ENCODE measurements around the gene EPHB2.

Gene EPHB2

DNA sequence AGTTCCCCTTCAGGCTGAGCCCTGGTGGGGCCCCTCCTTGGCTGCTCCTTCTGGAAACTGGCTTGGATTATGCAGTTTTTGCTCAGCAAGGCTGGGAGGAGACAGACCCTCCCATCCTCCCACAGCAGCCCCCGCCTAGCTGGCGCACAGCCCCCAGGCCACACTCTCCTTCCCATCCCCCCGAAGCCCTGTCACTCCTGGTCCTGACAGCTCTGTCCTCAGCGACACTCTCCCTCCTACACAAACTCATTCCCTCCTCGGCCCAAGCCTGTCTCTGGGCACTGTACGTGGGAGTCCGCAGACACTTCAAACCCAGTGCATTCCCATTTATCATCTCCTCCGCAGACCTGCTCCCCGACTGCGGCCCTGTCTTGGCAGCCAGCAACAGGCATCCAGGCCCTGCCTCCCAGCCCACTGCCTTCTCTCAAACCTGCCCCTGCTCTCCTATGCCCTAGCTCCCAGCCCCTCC, 25.0 kb upstream of the EPHB2 start:
- H3K9me3 ChIP-seq (ENCODE audit: insufficient read depth, low read depth, low read length), result no peaks in the 10 kb centered on the region
- H2AFZ ChIP-seq (ENCODE audit: low read length), result no peak overlapping the region
- no peaks in the 10 kb centered on the region for H3K27me3 ChIP-seq (ENCODE audit: insufficient read depth, low read length, poor library complexity, severe bottlenecking)

DNA sequence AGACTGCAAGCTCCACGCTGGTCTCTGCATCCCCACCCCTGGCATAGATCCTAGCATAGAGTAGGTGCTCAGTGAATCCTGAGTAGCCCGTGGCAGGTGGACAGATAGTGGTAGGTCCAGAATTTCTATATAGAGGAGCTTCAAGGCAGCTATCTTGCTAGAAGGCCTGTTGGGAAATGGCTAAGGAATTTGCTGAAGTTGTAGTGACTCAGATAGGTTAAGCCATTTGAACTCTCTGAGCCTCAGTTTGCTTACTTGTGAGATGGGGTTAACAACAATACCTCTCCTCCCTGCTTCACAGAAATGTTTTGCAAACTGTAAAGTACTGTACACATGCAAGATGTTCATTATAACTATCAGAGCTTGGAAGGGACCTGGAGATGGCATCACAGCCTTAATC, 23.4 kb upstream of the EPHB2 start:
- Histone ChIP-seq H3K79me2 (ENCODE audit: insufficient read depth, low read length) (no peaks in the 10 kb centered on the region), H3K9ac (ENCODE audit: low read depth, low read length, poor library complexity, severe bottlenecking) (no peak overlapping the region), H2AFZ (ENCODE audit: low read length) (no peak overlapping the region), H3K4me3 (ENCODE audit: low read length, poor library complexity, severe bottlenecking) (no peak overlapping the region), H3K9me3 (ENCODE audit: insufficient read depth, low read depth, low read length) (no peaks in the 10 kb centered on the region), H3F3A (ENCODE audit: low read depth) (no peaks in the 10 kb centered on the region), H4K20me1 (ENCODE audit: insufficient read depth, low read length, poor library complexity, severe bottlenecking) (no peaks in the 10 kb centered on the region), H3K36me3 (ENCODE audit: insufficient read depth, low read length) (no peaks in the 10 kb centered on the region), H3K9me2 (replicated peaks; ENCODE audit: low read depth, low read length) (no peaks in the 10 kb centered on the region), H3K4me2 (ENCODE audit: low read depth, low read length, poor library complexity, severe bottlenecking) (no peak overlapping the region), H3K4me1 (ENCODE audit: insufficient read depth, low read length, poor library complexity, severe bottlenecking) (no peaks in the 10 kb centered on the region), H3K27me3 (ENCODE audit: insufficient read depth, low read length, poor library complexity, severe bottlenecking) (no peaks in the 10 kb centered on the region)
- no peak for TF ChIP-seq EZH2phosphoT487 (IDR thresholded peaks at IDR 0.05; ENCODE audit: borderline replicate concordance)
- TF ChIP-seq, protein P1, sequence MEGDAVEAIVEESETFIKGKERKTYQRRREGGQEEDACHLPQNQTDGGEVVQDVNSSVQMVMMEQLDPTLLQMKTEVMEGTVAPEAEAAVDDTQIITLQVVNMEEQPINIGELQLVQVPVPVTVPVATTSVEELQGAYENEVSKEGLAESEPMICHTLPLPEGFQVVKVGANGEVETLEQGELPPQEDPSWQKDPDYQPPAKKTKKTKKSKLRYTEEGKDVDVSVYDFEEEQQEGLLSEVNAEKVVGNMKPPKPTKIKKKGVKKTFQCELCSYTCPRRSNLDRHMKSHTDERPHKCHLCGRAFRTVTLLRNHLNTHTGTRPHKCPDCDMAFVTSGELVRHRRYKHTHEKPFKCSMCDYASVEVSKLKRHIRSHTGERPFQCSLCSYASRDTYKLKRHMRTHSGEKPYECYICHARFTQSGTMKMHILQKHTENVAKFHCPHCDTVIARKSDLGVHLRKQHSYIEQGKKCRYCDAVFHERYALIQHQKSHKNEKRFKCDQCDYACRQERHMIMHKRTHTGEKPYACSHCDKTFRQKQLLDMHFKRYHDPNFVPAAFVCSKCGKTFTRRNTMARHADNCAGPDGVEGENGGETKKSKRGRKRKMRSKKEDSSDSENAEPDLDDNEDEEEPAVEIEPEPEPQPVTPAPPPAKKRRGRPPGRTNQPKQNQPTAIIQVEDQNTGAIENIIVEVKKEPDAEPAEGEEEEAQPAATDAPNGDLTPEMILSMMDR (conservative IDR thresholded peaks at IDR 0.05; ENCODE audit: low read length), result no peak

More for the DNA sequence above, 25.0 kb upstream of the EPHB2 start:
- TF ChIP-seq, protein P1 (conservative IDR thresholded peaks at IDR 0.05; ENCODE audit: low read length), result no peak
- no peak for TF ChIP-seq EZH2phosphoT487 (IDR thresholded peaks at IDR 0.05; ENCODE audit: borderline replicate concordance)
- Histone ChIP-seq H4K20me1 (ENCODE audit: insufficient read depth, low read length, poor library complexity, severe bottlenecking) (no peaks in the 10 kb centered on the region), H3K9me2 (replicated peaks; ENCODE audit: low read depth, low read length) (no peaks in the 10 kb centered on the region), H3K4me1 (ENCODE audit: insufficient read depth, low read length, poor library complexity, severe bottlenecking) (no peaks in the 10 kb centered on the region), H3F3A (ENCODE audit: low read depth) (no peaks in the 10 kb centered on the region), H3K4me3 (ENCODE audit: low read length, poor library complexity, severe bottlenecking) (no peak overlapping the region), H3K79me2 (ENCODE audit: insufficient read depth, low read length) (no peaks in the 10 kb centered on the region), H3K36me3 (ENCODE audit: insufficient read depth, low read length) (no peaks in the 10 kb centered on the region), H3K9ac (ENCODE audit: low read depth, low read length, poor library complexity, severe bottlenecking) (no peak overlapping the region), H3K4me2 (ENCODE audit: low read depth, low read length, poor library complexity, severe bottlenecking) (no peak overlapping the region)

DNA sequence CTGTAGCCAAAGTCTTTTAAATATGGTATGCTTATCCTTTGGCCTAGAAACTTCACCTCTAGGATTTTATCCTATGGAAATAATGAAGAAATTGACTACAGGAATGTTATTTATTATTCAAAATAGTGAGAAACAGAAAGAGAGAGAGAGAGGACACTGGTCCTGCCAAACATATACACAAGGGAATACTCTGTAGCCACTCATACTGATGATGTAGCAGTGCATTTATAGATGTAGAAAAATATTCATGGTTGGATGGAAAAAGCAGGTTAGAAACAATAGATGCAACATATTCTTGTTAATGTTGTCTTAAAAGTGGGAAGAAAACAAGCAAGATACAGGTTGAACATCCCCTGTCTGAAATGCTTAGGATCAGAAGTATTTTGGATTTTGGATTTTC, 22.2 kb upstream of the EPHB2 start:
- Histone ChIP-seq H3K9me2 (replicated peaks; ENCODE audit: low read depth, low read length) (no peaks in the 10 kb centered on the region), H3K4me2 (ENCODE audit: low read depth, low read length, poor library complexity, severe bottlenecking) (no peak overlapping the region), H3K9ac (ENCODE audit: low read depth, low read length, poor library complexity, severe bottlenecking) (no peak overlapping the region), H3F3A (ENCODE audit: low read depth) (no peaks in the 10 kb centered on the region), H3K27me3 (ENCODE audit: insufficient read depth, low read length, poor library complexity, severe bottlenecking) (no peaks in the 10 kb centered on the region), H3K36me3 (ENCODE audit: insufficient read depth, low read length) (no peaks in the 10 kb centered on the region), H3K4me3 (ENCODE audit: low read length, poor library complexity, severe bottlenecking) (no peak overlapping the region), H4K20me1 (ENCODE audit: insufficient read depth, low read length, poor library complexity, severe bottlenecking) (no peaks in the 10 kb centered on the region), H3K79me2 (ENCODE audit: insufficient read depth, low read length) (no peaks in the 10 kb centered on the region), H2AFZ (ENCODE audit: low read length) (no peak overlapping the region), H3K4me1 (ENCODE audit: insufficient read depth, low read length, poor library complexity, severe bottlenecking) (no peaks in the 10 kb centered on the region), H3K9me3 (ENCODE audit: insufficient read depth, low read depth, low read length) (no peaks in the 10 kb centered on the region)
- TF ChIP-seq EZH2phosphoT487 (IDR thresholded peaks at IDR 0.05; ENCODE audit: borderline replicate concordance), result no peak
- TF ChIP-seq, protein P1 (conservative IDR thresholded peaks at IDR 0.05; ENCODE audit: low read length), result no peak

Data from Loucy (cell line).